RPMI8226 (cell line): ENCODE measurements around the gene PUDP.
"Not testable (repeated sequence)": the region's sequence is repeated elsewhere in the genome, so short reads cannot be mapped to it uniquely, and the experiment has no call there.

ENCODE experiments used
- DNase-seq: peaks from one replicate; pipeline ENCODE4 v3.0.0-alpha.2; 2015

Gene PUDP

GRCh38 chrX:7071390-7071789 is 76.6 kb downstream of the PUDP start:
- no peak for DNase-seq

DNA sequence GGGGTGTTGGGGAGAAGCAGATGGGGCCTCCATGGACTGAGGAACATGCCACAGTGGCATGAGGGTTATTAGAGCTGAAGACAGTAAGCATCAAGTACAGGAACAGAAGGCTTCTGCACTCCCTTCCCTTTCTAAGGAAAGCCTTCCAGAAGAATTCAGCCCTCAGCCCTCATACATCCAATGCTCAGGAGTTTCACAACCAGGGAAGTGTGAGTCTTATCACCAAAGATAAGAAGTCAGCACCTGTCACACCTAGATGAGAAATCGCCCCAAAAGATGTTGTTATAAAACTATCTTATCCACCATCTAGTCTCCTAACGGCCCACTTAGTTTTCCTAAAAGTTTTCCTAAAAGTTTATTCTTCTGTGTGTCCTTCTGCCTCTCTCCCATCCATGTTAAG is 78.4 kb downstream of the PUDP start:
- no peak for DNase-seq

DNA sequence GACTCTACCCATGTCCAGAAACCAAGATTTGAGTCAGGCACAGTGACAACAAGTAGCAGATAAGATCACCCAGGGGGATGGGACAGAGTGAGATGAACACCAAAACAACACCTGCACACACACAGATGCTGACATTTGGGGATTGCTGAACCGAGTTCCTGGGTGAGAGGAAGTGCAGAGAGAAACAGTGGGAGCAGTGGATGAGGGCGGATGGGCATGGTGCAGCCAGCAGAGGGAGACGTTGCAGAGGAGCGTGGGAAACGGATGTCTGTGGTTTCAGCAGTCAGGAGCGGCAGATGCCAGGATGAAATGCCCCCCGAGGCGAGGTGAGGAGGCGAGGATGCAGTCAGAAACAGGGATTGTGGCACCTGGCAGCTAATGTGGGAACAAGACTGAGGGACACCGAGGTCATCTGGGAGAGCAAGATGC is 79.0 kb downstream of the PUDP start:
- no peak for DNase-seq

DNA sequence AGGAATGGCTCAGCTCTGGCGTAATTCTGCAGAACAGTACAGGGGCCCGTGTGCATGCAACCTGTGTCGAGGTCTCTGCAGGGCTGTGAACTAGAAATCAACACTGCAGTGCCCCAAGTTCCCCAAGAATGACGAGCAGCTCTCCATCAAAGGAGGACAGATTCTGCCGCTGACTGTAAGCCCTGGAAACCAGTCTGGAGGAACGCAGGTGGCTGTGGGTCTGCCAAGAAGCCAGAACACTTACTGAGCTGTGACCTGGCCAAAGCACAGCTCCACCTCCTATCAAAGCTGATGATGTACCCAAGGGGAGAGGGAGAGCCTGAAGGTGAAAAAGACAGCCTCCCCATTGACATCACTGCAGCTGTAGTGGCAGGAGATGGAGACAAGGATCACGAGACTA is 80.7 kb downstream of the PUDP start:
- DNase-seq = no peak

GRCh38 chrX:7065473-7065872 is 82.5 kb downstream of the PUDP start:
- DNase-seq = no peak

- no peak for DNase-seq
Observed at GRCh38 chrX:7062903-7063302, 85.0 kb downstream of the PUDP start.

DNA sequence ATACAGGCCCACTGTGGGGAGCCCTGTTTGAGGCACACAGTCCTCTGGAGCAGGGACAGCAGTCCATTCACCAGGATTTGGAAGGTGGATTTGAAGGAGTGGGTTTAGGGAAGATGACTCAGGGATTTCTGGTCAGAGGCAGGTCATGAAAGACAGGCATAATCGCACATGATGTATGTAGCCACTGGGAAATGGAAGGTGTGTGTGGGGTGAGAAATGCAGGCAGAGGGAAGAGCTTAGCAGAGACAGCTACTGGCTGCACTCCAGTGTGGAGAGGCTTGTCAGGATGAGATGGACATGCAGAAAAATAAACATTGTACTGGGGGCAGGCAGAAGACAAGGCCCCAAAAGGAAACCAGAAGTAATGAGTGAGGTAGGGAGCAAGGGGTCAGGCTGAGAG is 85.7 kb downstream of the PUDP start:
- no peak for DNase-seq

DNA sequence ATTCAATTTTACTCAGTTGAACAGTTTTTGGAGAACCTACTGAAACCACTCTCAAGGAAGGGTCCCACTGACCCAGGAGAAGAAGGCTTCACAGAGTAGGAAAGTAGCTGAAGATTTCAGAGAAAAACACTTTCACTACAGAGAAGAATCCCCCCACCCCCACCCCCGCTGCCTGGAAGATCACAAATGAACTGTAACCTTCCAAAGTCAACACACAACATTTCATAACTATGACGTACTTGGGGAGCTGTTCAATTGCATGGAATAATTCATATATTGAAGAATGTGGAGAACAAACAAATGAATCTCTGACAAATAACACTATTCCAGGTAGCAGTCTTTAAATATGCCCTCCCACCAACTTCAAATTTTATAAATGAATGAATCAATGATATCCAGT is 86.5 kb downstream of the PUDP start:
- no peak for DNase-seq

DNA sequence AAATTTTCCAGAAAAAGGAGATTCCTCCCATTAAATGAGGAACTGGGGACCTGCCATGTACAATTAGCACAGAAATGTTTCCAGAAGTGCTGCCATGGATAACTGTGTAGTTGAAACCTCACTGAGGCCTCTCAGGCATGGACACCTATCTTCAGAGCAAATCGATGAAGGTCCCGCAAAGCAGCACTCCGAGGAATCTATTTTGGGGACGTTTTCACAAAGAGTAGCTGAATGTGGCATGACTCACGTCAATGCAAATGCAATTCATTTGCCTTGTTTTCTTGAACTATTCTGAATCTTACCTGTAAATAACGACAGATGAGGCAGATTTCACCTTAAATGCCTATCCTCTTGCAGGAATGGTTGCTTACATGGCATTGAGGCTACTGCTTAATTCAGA is 87.5 kb downstream of the PUDP start:
- no peak for DNase-seq

DNA sequence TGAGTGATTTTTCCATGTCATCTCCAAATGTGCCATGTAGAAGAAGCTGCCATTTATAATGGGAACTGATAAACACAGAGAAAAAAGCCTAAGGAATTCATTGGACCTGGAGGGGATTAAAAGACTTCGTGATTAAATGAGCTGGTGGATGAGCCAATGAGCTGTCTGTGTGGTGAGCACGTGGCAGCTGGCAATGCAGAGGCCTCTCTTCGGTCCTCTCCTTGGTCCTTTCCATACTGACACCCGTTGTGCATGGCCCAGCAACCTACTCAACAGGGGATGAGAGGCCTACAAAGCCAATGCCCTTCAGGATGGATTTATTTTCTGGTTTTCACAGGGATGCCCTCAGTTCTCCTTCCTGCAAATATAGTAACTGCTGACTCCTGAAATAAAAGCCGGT is 88.1 kb downstream of the PUDP start:
- peak; percentile 42 for DNase-seq

DNA sequence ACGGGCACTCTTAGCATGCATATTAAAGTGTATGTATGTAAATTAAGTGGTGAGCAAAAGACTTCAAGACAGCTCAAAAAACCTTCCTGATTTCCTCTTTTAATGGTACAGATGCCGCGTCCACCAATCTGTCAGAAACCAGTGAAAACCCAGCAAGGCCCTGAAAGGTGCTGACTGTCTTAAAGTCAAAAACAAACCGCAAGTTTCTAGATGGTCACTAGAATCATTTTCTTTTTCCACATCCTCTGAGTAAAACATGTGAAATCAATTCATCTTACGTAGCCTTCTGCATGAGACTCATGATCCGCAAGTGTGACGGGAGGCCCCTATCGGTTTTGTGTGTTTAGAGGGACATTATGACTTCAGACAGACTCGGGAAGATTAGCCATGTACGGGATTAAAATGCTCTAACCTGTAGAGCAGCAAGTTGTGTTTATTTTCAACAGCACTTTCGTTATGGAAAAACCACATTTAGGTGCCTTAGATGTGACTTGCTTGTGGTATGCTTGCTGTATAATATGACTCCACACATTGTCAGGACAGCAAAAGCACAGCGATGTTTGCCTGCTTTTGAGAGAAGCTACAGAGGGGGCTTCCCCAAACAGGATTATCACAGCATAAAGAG is 88.6 kb downstream of the PUDP start:
- DNase-seq = peak; percentile 87

GRCh38 chrX:7055386-7056137 is 92.4 kb downstream of the PUDP start:
- no peak for DNase-seq

GRCh38 chrX:7054219-7055216 is 93.4 kb downstream of the PUDP start:
- DNase-seq = no peak

DNA sequence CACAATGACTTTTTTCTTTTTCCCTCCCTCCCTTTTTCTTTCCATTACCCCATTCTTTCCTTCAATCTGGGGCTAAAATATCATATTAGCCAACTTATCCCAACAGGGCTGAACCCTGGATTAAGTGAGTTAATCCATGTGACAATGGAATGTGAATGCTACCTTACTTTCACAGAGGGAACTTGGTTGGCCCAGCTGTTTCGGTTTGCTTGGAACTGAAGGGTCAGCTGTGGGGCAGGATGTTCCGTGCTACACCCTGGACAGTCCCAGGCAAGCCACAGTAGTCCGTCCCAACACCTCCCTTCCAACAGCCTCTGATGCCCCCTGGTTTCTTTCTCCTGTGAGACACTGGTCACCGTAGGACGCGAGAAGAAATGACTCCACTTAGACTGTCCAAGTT is 95.4 kb downstream of the PUDP start:
- DNase-seq = no peak

DNA sequence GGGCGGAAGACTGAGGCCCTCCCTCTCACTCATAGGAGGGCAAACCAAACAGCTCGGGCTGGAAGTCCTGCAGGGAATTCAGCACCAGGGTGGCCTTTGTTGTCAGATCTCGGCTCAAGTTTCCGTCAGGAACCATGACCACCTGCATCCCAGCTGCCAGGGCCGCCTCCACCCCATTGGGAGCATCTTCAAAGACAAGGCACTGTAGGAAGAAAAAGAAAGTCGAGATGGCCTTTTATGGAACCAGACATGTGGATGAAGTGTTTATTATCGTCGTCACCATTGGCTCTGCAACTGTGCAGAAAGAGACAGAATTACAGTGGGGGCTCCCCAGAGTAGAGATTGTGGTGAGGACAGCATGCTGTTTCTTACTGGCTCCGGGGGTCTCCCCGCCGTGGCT is 97.7 kb downstream of the PUDP start:
- no peak for DNase-seq

GRCh38 chrX:7047951-7048350 is 100.0 kb downstream of the PUDP start:
- no peak for DNase-seq

DNA sequence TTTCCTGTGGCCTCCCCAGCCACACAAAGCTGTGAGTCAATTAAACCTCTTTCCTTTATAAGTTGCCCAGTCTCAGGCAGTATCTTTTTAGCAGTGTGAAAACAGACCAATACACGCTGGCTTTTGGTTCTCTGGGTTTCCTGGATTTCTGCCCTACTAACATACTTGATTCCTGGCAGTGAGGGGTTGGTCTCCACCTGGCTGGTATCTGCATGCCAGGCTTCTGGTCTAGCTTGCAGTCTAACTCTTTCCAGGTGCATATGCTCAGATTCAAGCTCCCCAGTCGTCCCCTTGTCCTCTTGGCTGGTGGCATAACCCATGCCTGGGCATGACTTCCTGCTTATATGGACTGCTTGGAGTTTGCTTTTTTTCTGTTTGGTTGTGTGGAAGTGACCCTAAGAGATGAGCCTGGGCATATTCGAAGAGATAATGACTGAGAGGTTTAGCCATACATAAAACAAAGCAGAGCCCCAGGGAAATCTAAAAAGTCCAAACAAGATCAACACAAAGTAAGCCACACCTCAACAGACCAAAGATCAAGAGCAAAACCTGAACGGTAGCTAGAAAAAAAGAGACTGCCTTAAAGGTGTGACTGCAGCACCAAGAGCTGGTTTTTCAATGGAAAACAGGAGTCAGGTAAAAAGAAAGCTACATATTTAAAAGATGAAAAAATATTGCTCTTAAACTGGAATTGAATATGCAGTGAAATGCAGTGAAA is 102.6 kb downstream of the PUDP start:
- DNase-seq = no peak

GRCh38 chrX:7043796-7044433 is 104.0 kb downstream of the PUDP start:
- not testable (repeated sequence) for DNase-seq

DNA sequence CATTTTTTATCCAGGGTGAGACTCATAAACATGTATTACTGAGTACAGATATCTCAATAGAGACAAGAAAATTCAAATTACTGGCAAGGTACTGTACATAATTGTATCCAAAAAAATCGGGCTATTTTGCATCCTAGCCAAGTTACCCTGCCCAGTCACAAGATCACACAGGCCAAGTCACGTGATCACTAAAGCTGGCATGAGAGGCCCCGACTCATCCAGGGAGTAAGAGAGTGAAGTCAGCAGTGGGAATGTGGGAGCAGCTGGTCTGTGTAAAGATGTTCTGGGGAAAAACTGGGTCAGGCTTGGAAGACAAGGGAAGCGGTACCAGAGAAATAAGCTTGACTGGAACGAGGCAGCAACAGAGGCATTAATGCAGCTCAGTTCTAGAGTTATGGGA is 119.7 kb downstream of the PUDP start:
- DNase-seq = no peak

DNA sequence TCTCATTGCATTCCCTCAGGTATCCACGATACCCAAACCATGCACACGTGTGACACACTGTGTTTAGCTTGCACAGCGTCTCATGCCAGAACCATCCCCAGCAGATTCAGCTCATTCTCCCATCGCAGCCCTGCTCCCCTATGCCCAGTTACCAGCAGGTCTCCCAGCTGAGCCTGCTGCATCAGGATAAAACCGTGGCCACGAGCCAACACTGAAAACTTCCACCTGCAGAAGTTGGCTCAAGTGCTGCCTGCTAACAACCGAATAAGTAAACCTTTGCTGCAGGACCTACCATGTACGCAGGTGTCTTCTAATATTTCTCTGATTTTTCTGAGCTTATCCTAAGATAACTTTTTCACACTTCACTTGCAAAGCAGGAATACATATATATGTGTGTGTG is 120.9 kb downstream of the PUDP start:
- DNase-seq = no peak

DNA sequence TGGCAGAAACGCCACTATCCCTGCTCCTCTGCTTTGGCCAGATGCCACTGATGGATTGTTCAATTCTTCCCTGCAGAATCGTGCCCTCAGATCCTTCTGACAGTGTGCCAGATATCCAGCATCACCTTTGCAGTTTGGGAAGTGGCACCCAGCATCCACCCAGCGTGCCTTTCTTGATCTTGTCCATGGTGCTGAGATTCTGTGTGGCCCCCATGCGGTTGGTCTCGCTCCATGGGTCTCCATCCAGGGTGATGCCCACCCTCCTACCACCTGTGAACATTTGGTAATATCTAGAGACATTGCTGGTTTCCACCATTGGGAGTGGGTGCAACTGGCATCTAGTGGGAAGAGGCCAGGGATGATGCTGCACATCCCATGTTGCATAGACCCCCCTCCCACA is 121.6 kb downstream of the PUDP start:
- not testable (repeated sequence) for DNase-seq

- DNase-seq = no peak
Observed at GRCh38 chrX:7025471-7025870, 122.5 kb downstream of the PUDP start.
